DLD1 (cell line): ENCODE measurements around the gene KIAA1549.

Experiments used
- in situ Hi-C: cut with HindIII; loops from 2 replicates; pipeline ENCODE4 v1.10.0; 2017; ENCODE audit warnings: low sequenced_read_pairs

KIAA1549 gene

GRCh38 chr7:138975343-138976104, 5.7 kb downstream of the KIAA1549 start:
- in situ Hi-C loops, result no loop called here

- in situ Hi-C loops, result no loop called here
These were observed 6.4 kb downstream of the KIAA1549 start for GRCh38 chr7:138974675-138975292.

GRCh38 chr7:138974103-138974502, 7.1 kb downstream of the KIAA1549 start:
- in situ Hi-C loops, result no loop called here

GRCh38 chr7:138970952-138971351, 10.2 kb downstream of the KIAA1549 start:
- in situ Hi-C loops, result no loop called here

GRCh38 chr7:138970446-138970845, 10.7 kb downstream of the KIAA1549 start:
- in situ Hi-C loops, result no loop called here

GRCh38 chr7:138967159-138967558, 14.0 kb downstream of the KIAA1549 start:
- in situ Hi-C loops, result no loop called here

- in situ Hi-C loops, result no loop called here
These were observed 16.4 kb downstream of the KIAA1549 start for GRCh38 chr7:138964624-138965436.

- in situ Hi-C loops, result no loop called here
These were observed 17.5 kb downstream of the KIAA1549 start for GRCh38 chr7:138963675-138964074.

- in situ Hi-C loops, result no loop called here
These were observed 18.5 kb downstream of the KIAA1549 start for GRCh38 chr7:138962561-138963270.

GRCh38 chr7:138961159-138961558, 20.0 kb downstream of the KIAA1549 start:
- in situ Hi-C loops, result no loop called here

- in situ Hi-C loops, result no loop called here
These were observed 22.7 kb downstream of the KIAA1549 start for GRCh38 chr7:138958391-138958956.

GRCh38 chr7:138957753-138958390, 23.3 kb downstream of the KIAA1549 start:
- in situ Hi-C loops, result no loop called here

- in situ Hi-C loops, result no loop called here
These were observed 24.0 kb downstream of the KIAA1549 start for GRCh38 chr7:138957217-138957616.

GRCh38 chr7:138954545-138955475, 26.4 kb downstream of the KIAA1549 start:
- in situ Hi-C loops, result no loop called here

- in situ Hi-C loops, result no loop called here
These were observed 28.4 kb downstream of the KIAA1549 start for GRCh38 chr7:138952791-138953190.

GRCh38 chr7:138951953-138952352, 29.2 kb downstream of the KIAA1549 start:
- in situ Hi-C loops, result no loop called here

- in situ Hi-C loops, result no loop called here
These were observed 31.6 kb downstream of the KIAA1549 start for GRCh38 chr7:138949421-138950088.

- in situ Hi-C loops, result no loop called here
These were observed 32.8 kb downstream of the KIAA1549 start for GRCh38 chr7:138948403-138948802.

- in situ Hi-C loops, result no loop called here
These were observed 35.4 kb downstream of the KIAA1549 start for GRCh38 chr7:138945821-138946220.
